Endothelial cell of umbilical vein (primary cell): ENCODE results near the gene PDCD1LG2. TPM values are rescaled to one million over a fixed set of nuclear protein-coding genes. Genes with fewer than 3 reads are reported as not detected.
A peak's percentile ranks its signal among the peaks of the same experiment; 100 is the strongest.

Experiments
- BruUV-seq: library from RNA; stranded (reverse); fragments of 400-500 nt; replicated peaks from 2 replicates; lab custom pipeline; 2021; lab: Mats Ljungman, UMichigan
- CTCF ChIA-PET: fragments of 300-600, 350-600 bp; sonication (Branson Sonifier 250); formaldehyde crosslinking; loops from one replicate; lab custom pipeline; 2021; ENCODE audit warnings: antibody characterized with exemption, inconsistent platforms; lab: Charles Lee
- POLR2A ChIA-PET: fragments of 300-600, 350-600 bp; sonication (Branson Sonifier 250); formaldehyde crosslinking; loops from one replicate; lab custom pipeline; 2021; ENCODE audit warnings: antibody characterized with exemption, inconsistent platforms; lab: Charles Lee
- DNase-seq: peaks from one replicate; pipeline ENCODE4 v3.0.0-alpha.2; 2011; ENCODE audit warnings: low read depth, low spot score
- FAIRE-seq: peaks from 2 replicates; lab custom pipeline; 2011; peaks lifted over from hg19 to GRCh38; lab: Jason Lieb, UNC
- H2AFZ ChIP-seq: 2 replicates; pipeline ENCODE4 v1.6.0; 2012; ENCODE audit warnings: low read depth, low read length, control low read depth, inconsistent platforms
- H3K27ac ChIP-seq: 2 replicates; pipeline ENCODE4 v1.5.1; 2011; ENCODE audit warnings: low read depth, mild to moderate bottlenecking, control low read depth, low read length, moderate library complexity; ENCODE audit not compliant: insufficient read depth
- H3K27me3 ChIP-seq, 2 experiments: 2 replicates each; pipeline versions ENCODE4 v1.6.0 to v1.6.1; 2011; ENCODE audit warnings: low read length in 2 of 2, mixed read lengths in 1 of 2; ENCODE audit not compliant: control insufficient read depth in 2 of 2, insufficient read depth in 2 of 2
- H3K36me3 ChIP-seq, 2 experiments: 2 replicates in 1 of 2; 3 replicates in 1 of 2; pipeline ENCODE4 v1.5.1; 2011; ENCODE audit warnings: low read length in 2 of 2, mild to moderate bottlenecking in 1 of 2, moderate library complexity in 1 of 2; ENCODE audit not compliant: control insufficient read depth in 2 of 2, insufficient read depth in 2 of 2; ENCODE audit errors: extremely low read depth in 1 of 2
- H3K4me1 ChIP-seq: 3 replicates; pipeline ENCODE4 v1.5.1; 2011; ENCODE audit warnings: mild to moderate bottlenecking, low read length; ENCODE audit not compliant: control insufficient read depth, insufficient read depth; ENCODE audit errors: extremely low read depth
- H3K4me2 ChIP-seq: 2 replicates; pipeline ENCODE4 v1.6.1; 2011; ENCODE audit warnings: low read length, control low read depth, mixed read lengths; ENCODE audit not compliant: insufficient read depth
- H3K4me3 ChIP-seq, 3 experiments: fragments of 200-600 bp in 1 of 3; sonication (generic), shearing (Covaris generic) in 1 of 3; replicated peaks in 1 of 3; 2 replicates each; pipeline ENCODE4 v1.5.1; 2011 to 2016; ENCODE audit warnings: control low read depth in 3 of 3, low read length in 3 of 3, mild to moderate bottlenecking in 2 of 3, inconsistent platforms in 1 of 3, low read depth in 1 of 3, moderate library complexity in 1 of 3; ENCODE audit not compliant: insufficient read depth in 1 of 3
- H3K79me2 ChIP-seq: 2 replicates; pipeline ENCODE4 v1.6.0; 2012; ENCODE audit warnings: low read length, inconsistent platforms; ENCODE audit not compliant: control insufficient read depth, insufficient read depth
- H3K9ac ChIP-seq: replicated peaks from 2 replicates; pipeline ENCODE3; 2011; ENCODE audit warnings: low read length, control low read depth; ENCODE audit not compliant: insufficient read depth; ENCODE audit errors: extremely low read depth
- H3K9me1 ChIP-seq: replicated peaks from 3 replicates; pipeline ENCODE4 v1.6.0; 2011; ENCODE audit warnings: mild to moderate bottlenecking, low read length; ENCODE audit not compliant: control insufficient read depth, insufficient read depth; ENCODE audit errors: extremely low read depth
- H3K9me3 ChIP-seq: replicated peaks from 2 replicates; pipeline ENCODE4 v1.5.1; 2012; ENCODE audit warnings: low read length, inconsistent platforms; ENCODE audit not compliant: control insufficient read depth, insufficient read depth
- H4K20me1 ChIP-seq: replicated peaks from 2 replicates; pipeline ENCODE3; 2011; ENCODE audit warnings: mild to moderate bottlenecking, low read length; ENCODE audit not compliant: control insufficient read depth, insufficient read depth; ENCODE audit errors: extremely low read depth
- EZH2 ChIP-seq: IDR thresholded peaks from 2 replicates; pipeline ENCODE4 v1.6.1; 2012; ENCODE audit warnings: borderline replicate concordance, low read depth, mild to moderate bottlenecking, moderate library complexity, low read length, inconsistent platforms; ENCODE audit not compliant: severe bottlenecking
- FOS ChIP-seq: IDR thresholded peaks from 2 replicates; pipeline ENCODE4 v1.6.1; 2011; ENCODE audit warnings: mild to moderate bottlenecking, low read length, moderate library complexity, borderline replicate concordance; ENCODE audit not compliant: insufficient read depth
- GATA2 ChIP-seq: IDR thresholded peaks from 2 replicates; pipeline ENCODE4 v1.7.0; 2011; ENCODE audit warnings: low read depth, mild to moderate bottlenecking, moderate library complexity, mixed read lengths, low read length; ENCODE audit not compliant: insufficient read length, insufficient read depth
- JUN ChIP-seq: IDR thresholded peaks from 2 replicates; pipeline ENCODE4 v1.6.1; 2011; ENCODE audit warnings: borderline replicate concordance, low read depth; ENCODE audit not compliant: insufficient read length, insufficient read depth
- MYC ChIP-seq: IDR thresholded peaks from one replicate; pipeline ENCODE4 v1.6.1; 2011; ENCODE audit warnings: mild to moderate bottlenecking, low read depth, low read length
- POLR2A ChIP-seq: IDR thresholded peaks from 2 replicates; pipeline ENCODE4 v1.6.1; 2012; ENCODE audit warnings: low read depth, mild to moderate bottlenecking, control low read depth, low read length
- POLR2AphosphoS5 ChIP-seq: IDR thresholded peaks from 2 replicates; pipeline ENCODE4 v1.6.1; 2012; ENCODE audit warnings: low read depth, mild to moderate bottlenecking, control low read depth, low read length, moderate library complexity; ENCODE audit not compliant: insufficient read depth
- dilution Hi-C: fragments of 300-500 bp; cut with MboI; formaldehyde crosslinking; loops from one replicate; pipeline ENCODE4 v1.15.0; 2019; ENCODE audit warnings: low sequenced_read_pairs; ENCODE audit not compliant: extremely low pct_ligation_motif_present
- intact Hi-C: fragments of 100-400 bp; cut with micrococcal nuclease; formaldehyde crosslinking; loops from one replicate; pipeline ENCODE4 v1.10.0; 2022
- polyA plus RNA-seq, 4 experiments: library from polyadenylated mRNA; depleted of rRNA in 3 of 4; stranded (reverse) in 3 of 4; unstranded in 1 of 4; fragments of >200 nt; gene quantifications; 2 replicates each; pipeline versions ENCODE4 v1.2.1 to v1.2.3, GENCODE V29; 2011 to 2012; ENCODE audit warnings: missing spikeins in 1 of 4
- total RNA-seq: library from RNA; stranded (reverse); gene quantifications from 2 replicates; pipeline ENCODE4 v1.2.3, GENCODE V29; 2021
- TF ChIP-seq, protein P1 (sequence below), 2 donors: IDR thresholded peaks; 1 replicate in 1 of 2; 2 replicates in 1 of 2; pipeline ENCODE4 v1.5.1; 2011; ENCODE audit warnings: low read length in 2 of 2, mild to moderate bottlenecking in 2 of 2, moderate library complexity in 2 of 2, control low read depth in 1 of 2, inconsistent platforms in 1 of 2, low read depth in 1 of 2; ENCODE audit not compliant: insufficient read depth in 1 of 2; ENCODE audit errors: extremely low read depth in 1 of 2
- TF ChIP-seq, protein P2 (sequence below): IDR thresholded peaks from 2 replicates; pipeline ENCODE4 v1.6.1; 2011; ENCODE audit not compliant: insufficient read depth, insufficient read length

The PDCD1LG2 gene
- total and polyA plus RNA-seq, 2 donors (not counting 3 experiments of a cell fraction or from before 2014, with no cell fraction given) = 7.9 to 9.5 TPM

DNA sequence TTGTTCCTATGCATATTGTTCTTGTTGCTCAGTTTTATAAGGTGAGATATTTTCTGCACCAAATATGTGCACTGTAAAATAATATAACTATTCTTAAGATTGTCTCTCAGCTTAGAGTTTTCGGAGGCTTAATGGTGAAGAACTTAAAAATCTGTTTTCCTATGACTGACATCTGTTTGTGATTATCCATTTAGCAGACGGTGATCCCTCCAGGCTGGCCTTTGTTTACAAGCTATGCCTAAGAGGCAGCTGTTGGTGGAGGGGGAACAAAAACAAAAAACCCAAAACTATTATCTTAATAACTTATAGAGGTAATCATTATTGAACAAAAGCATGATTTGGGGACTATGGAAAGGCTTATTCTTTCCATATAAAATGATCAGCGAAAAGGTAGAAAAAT is 658 bp downstream of the PDCD1LG2 start:
- intact Hi-C loops (loop anchor here (1.0 to 2.0 kb wide), 2 partner anchors 39 to 76 kb away; no protein-coding TSS in a partner anchor), dilution Hi-C loops (no loop called here)
- Histone ChIP-seq H3K4me3 (peak overlapping the region; percentile 2 to 49 (median 7)), H3K79me2 (peaks cover 26% of the 10 kb centered on the region), H3K9me3 (no peaks in the 10 kb centered on the region), H2AFZ (no peak overlapping the region), H3K4me1 (peaks cover 47% of the 10 kb centered on the region), H3K9ac (peak overlapping the region; percentile 83), H3K4me2 (peak overlapping the region; percentile 82), H3K27me3 (no peaks in the 10 kb centered on the region), H3K27ac (peak overlapping the region; percentile 95), H3K9me1 (no peaks in the 10 kb centered on the region), H4K20me1 (no peaks in the 10 kb centered on the region), H3K36me3 (no peaks in the 10 kb centered on the region)
- DNase-seq = no peak
- POLR2A ChIA-PET = interaction anchor here (0.8 to 3.0 kb wide), 7 partner anchors 10 to 72 kb away, joined by 3 to 25 read pairs (median 9); partner anchors contain the start of gene CD274
- CTCF ChIA-PET = interaction anchor here (0.8 to 3.0 kb wide), 15 partner anchors 10 to 325 kb away, joined by 3 to 18 read pairs (median 4); partner anchors contain the start of gene CD274
- no TSS peak for BruUV-seq
- TF ChIP-seq, protein P1, sequence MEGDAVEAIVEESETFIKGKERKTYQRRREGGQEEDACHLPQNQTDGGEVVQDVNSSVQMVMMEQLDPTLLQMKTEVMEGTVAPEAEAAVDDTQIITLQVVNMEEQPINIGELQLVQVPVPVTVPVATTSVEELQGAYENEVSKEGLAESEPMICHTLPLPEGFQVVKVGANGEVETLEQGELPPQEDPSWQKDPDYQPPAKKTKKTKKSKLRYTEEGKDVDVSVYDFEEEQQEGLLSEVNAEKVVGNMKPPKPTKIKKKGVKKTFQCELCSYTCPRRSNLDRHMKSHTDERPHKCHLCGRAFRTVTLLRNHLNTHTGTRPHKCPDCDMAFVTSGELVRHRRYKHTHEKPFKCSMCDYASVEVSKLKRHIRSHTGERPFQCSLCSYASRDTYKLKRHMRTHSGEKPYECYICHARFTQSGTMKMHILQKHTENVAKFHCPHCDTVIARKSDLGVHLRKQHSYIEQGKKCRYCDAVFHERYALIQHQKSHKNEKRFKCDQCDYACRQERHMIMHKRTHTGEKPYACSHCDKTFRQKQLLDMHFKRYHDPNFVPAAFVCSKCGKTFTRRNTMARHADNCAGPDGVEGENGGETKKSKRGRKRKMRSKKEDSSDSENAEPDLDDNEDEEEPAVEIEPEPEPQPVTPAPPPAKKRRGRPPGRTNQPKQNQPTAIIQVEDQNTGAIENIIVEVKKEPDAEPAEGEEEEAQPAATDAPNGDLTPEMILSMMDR (IDR thresholded peaks at IDR 0.05; ENCODE audit: extremely low read depth in 1 of 2, insufficient read depth in 1 of 2, low read depth in 1 of 2, low read length in 2 of 2) = no peak
- TF ChIP-seq JUN (no peak), GATA2 (no peak), POLR2AphosphoS5 (no peak), MYC (no peak), EZH2 (no peak), POLR2A (no peak), FOS (no peak)
- TF ChIP-seq, protein P2, sequence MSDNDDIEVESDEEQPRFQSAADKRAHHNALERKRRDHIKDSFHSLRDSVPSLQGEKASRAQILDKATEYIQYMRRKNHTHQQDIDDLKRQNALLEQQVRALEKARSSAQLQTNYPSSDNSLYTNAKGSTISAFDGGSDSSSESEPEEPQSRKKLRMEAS = no peak
- no peak for FAIRE-seq
